Measurements from ENCODE around the gene CCDC14.

Gene CCDC14

GRCh38 chr3:123883111-123883510 lies 77.9 kb downstream of the CCDC14 start:
- no peaks in the 10 kb centered on the region for H3K79me2 ChIP-seq (ENCODE audit: insufficient read depth, low read length)
- H3K4me2 ChIP-seq (ENCODE audit: low read depth, low read length, poor library complexity, severe bottlenecking): peak overlapping the region; percentile 74
- H3K4me3 ChIP-seq (ENCODE audit: low read length, poor library complexity, severe bottlenecking): peak overlapping the region; percentile 64
- no peak for TF ChIP-seq CTCF (conservative IDR thresholded peaks at IDR 0.05; ENCODE audit: low read length)
- TF ChIP-seq EZH2phosphoT487 (IDR thresholded peaks at IDR 0.05; ENCODE audit: borderline replicate concordance): no peak
- no peaks in the 10 kb centered on the region for H3K36me3 ChIP-seq (ENCODE audit: insufficient read depth, low read length)
- peak overlapping the region; percentile 63 for H3K9ac ChIP-seq (ENCODE audit: low read depth, low read length, poor library complexity, severe bottlenecking)
- no peak overlapping the region for H2AFZ ChIP-seq (ENCODE audit: low read length)
- no peaks in the 10 kb centered on the region for H4K20me1 ChIP-seq (ENCODE audit: insufficient read depth, low read length, poor library complexity, severe bottlenecking)
- H3K9me3 ChIP-seq (ENCODE audit: insufficient read depth, low read depth, low read length): no peaks in the 10 kb centered on the region
- H3K4me1 ChIP-seq (ENCODE audit: insufficient read depth, low read length, poor library complexity, severe bottlenecking): peaks cover 38% of the 10 kb centered on the region
- no peaks in the 10 kb centered on the region for H3K9me2 ChIP-seq (replicated peaks; ENCODE audit: low read depth, low read length)
- no peaks in the 10 kb centered on the region for H3F3A ChIP-seq (ENCODE audit: low read depth)
- H3K27me3 ChIP-seq (ENCODE audit: insufficient read depth, low read length, poor library complexity, severe bottlenecking): no peaks in the 10 kb centered on the region

- H3K4me1 ChIP-seq (ENCODE audit: insufficient read depth, low read length, poor library complexity, severe bottlenecking): peaks cover 38% of the 10 kb centered on the region
- peak overlapping the region; percentile 27 for H3K4me3 ChIP-seq (ENCODE audit: low read length, poor library complexity, severe bottlenecking)
- no peaks in the 10 kb centered on the region for H3K79me2 ChIP-seq (ENCODE audit: insufficient read depth, low read length)
- peak overlapping the region; percentile 7 for H3K9ac ChIP-seq (ENCODE audit: low read depth, low read length, poor library complexity, severe bottlenecking)
- no peaks in the 10 kb centered on the region for H3F3A ChIP-seq (ENCODE audit: low read depth)
- no peaks in the 10 kb centered on the region for H3K9me3 ChIP-seq (ENCODE audit: insufficient read depth, low read depth, low read length)
- TF ChIP-seq CTCF (conservative IDR thresholded peaks at IDR 0.05; ENCODE audit: low read length) (no peak), EZH2phosphoT487 (IDR thresholded peaks at IDR 0.05; ENCODE audit: borderline replicate concordance) (no peak)
- no peaks in the 10 kb centered on the region for H3K9me2 ChIP-seq (replicated peaks; ENCODE audit: low read depth, low read length)
- no peaks in the 10 kb centered on the region for H4K20me1 ChIP-seq (ENCODE audit: insufficient read depth, low read length, poor library complexity, severe bottlenecking)
- H3K27me3 ChIP-seq (ENCODE audit: insufficient read depth, low read length, poor library complexity, severe bottlenecking): no peaks in the 10 kb centered on the region
- H2AFZ ChIP-seq (ENCODE audit: low read length): 0 out of 2 replicates have a peak overlapping the region, but pooled peaks have one; percentile 35
- H3K4me2 ChIP-seq (ENCODE audit: low read depth, low read length, poor library complexity, severe bottlenecking): peak overlapping the region; percentile 74
- H3K36me3 ChIP-seq (ENCODE audit: insufficient read depth, low read length): no peaks in the 10 kb centered on the region
These were observed 79.3 kb downstream of the CCDC14 start for GRCh38 chr3:123881771-123882170.

GRCh38 chr3:123880998-123881561 lies 79.9 kb downstream of the CCDC14 start:
- no peaks in the 10 kb centered on the region for H3K9me3 ChIP-seq (ENCODE audit: insufficient read depth, low read depth, low read length)
- H3K4me3 ChIP-seq (ENCODE audit: low read length, poor library complexity, severe bottlenecking): peak overlapping the region; percentile 27
- H3K4me1 ChIP-seq (ENCODE audit: insufficient read depth, low read length, poor library complexity, severe bottlenecking): peaks cover 38% of the 10 kb centered on the region
- no peaks in the 10 kb centered on the region for H4K20me1 ChIP-seq (ENCODE audit: insufficient read depth, low read length, poor library complexity, severe bottlenecking)
- TF ChIP-seq EZH2phosphoT487 (IDR thresholded peaks at IDR 0.05; ENCODE audit: borderline replicate concordance) (no peak), CTCF (conservative IDR thresholded peaks at IDR 0.05; ENCODE audit: low read length) (peak; percentile 72)
- no peaks in the 10 kb centered on the region for H3K79me2 ChIP-seq (ENCODE audit: insufficient read depth, low read length)
- H3K36me3 ChIP-seq (ENCODE audit: insufficient read depth, low read length): no peaks in the 10 kb centered on the region
- peak overlapping the region; percentile 74 for H3K4me2 ChIP-seq (ENCODE audit: low read depth, low read length, poor library complexity, severe bottlenecking)
- no peaks in the 10 kb centered on the region for H3K9me2 ChIP-seq (replicated peaks; ENCODE audit: low read depth, low read length)
- H3F3A ChIP-seq (ENCODE audit: low read depth): no peaks in the 10 kb centered on the region
- no peaks in the 10 kb centered on the region for H3K27me3 ChIP-seq (ENCODE audit: insufficient read depth, low read length, poor library complexity, severe bottlenecking)
- 0 out of 2 replicates have a peak overlapping the region, but pooled peaks have one; percentile 35 for H2AFZ ChIP-seq (ENCODE audit: low read length)
- H3K9ac ChIP-seq (ENCODE audit: low read depth, low read length, poor library complexity, severe bottlenecking): peak overlapping the region; percentile 7
